Rectal smooth muscle tissue (tissue), 1 donor: Measurements from ENCODE around the gene CLCNKB.
"Not testable (repeated sequence)": the region's sequence is repeated elsewhere in the genome, so short reads cannot be mapped to it uniquely, and the experiment has no call there.

ENCODE experiments used
- H3K27ac ChIP-seq: one replicate; pipeline ENCODE4 v1.7.0; 2013; ENCODE audit warnings: low read depth, low read length, inconsistent platforms
- H3K27me3 ChIP-seq: one replicate; pipeline ENCODE4 v1.7.0; 2013; ENCODE audit warnings: low read length; ENCODE audit not compliant: control insufficient read depth, insufficient read depth
- H3K36me3 ChIP-seq: one replicate; pipeline ENCODE4 v1.7.0; 2013; ENCODE audit warnings: low read length; ENCODE audit not compliant: control insufficient read depth, insufficient read depth
- H3K4me1 ChIP-seq: one replicate; pipeline ENCODE4 v1.7.0; 2013; ENCODE audit warnings: low read length; ENCODE audit not compliant: control insufficient read depth, insufficient read depth
- H3K4me3 ChIP-seq: one replicate; pipeline ENCODE4 v1.7.0; 2013; ENCODE audit warnings: low read length
- H3K9ac ChIP-seq: one replicate; pipeline ENCODE4 v1.7.0; 2013; ENCODE audit warnings: low read length

The CLCNKB gene

GRCh38 chr1:16028237-16029002 lies 15.2 kb upstream of the CLCNKB start:
- H3K4me3 ChIP-seq: no peak overlapping the region
- H3K27me3 ChIP-seq: no peaks in the 10 kb centered on the region
- peaks cover 2% of the 10 kb centered on the region for H3K4me1 ChIP-seq
- no peaks in the 10 kb centered on the region for H3K36me3 ChIP-seq
- H3K9ac ChIP-seq: no peak overlapping the region
- no peak overlapping the region for H3K27ac ChIP-seq

DNA sequence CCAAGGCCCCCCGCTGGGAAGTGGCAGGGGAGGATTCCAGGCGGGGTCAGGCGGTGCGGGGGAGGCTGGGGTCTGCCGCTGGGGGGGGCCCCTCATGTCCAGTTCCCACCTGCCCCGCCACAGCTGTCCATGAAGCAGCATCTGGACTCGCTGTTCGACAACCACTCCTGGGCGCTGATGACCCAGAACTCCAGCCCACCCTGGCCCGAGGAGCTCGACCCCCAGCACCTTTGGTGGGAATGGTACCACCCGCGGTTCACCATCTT lies 14.6 kb upstream of the CLCNKB start:
- H3K4me1 ChIP-seq, H3K27me3 ChIP-seq, H3K9ac ChIP-seq, H3K36me3 ChIP-seq, H3K4me3 ChIP-seq, H3K27ac ChIP-seq: not testable (repeated sequence)

- no peaks in the 10 kb centered on the region for H3K27me3 ChIP-seq
- no peak overlapping the region for H3K9ac ChIP-seq
- no peak overlapping the region for H3K4me3 ChIP-seq
- H3K4me1 ChIP-seq: peaks cover 2% of the 10 kb centered on the region
- no peak overlapping the region for H3K27ac ChIP-seq
- H3K36me3 ChIP-seq: no peaks in the 10 kb centered on the region
These were observed 14.3 kb upstream of the CLCNKB start for GRCh38 chr1:16029288-16029687.

DNA sequence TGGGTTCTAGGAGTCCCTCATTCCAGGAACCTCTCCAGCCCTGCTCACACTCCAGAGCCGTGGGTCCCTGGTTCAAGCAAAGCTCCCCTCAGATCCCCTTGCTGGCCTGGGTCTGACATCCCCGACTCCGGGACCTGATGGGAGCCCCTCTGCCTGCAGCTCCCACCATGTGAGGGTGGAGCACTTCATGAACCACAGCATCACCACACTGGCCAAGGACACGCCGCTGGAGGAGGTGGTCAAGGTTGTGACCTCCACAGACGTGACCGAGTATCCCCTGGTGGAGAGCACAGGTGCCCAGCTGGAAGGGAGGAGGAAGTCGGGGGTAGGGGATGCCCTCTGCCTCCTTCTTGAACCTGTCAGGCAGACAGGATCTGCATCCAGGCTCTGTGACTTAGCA lies 12.0 kb upstream of the CLCNKB start:
- Histone ChIP-seq H3K36me3 (no peaks in the 10 kb centered on the region), H3K27ac (no peak overlapping the region), H3K9ac (no peak overlapping the region), H3K4me3 (no peak overlapping the region), H3K4me1 (peaks cover 2% of the 10 kb centered on the region), H3K27me3 (no peaks in the 10 kb centered on the region)

- peaks cover 2% of the 10 kb centered on the region for H3K4me1 ChIP-seq
- no peak overlapping the region for H3K9ac ChIP-seq
- no peak overlapping the region for H3K4me3 ChIP-seq
- H3K27ac ChIP-seq: no peak overlapping the region
- H3K27me3 ChIP-seq: no peaks in the 10 kb centered on the region
- H3K36me3 ChIP-seq: no peaks in the 10 kb centered on the region
These were observed 11.0 kb upstream of the CLCNKB start for GRCh38 chr1:16032388-16033102.

GRCh38 chr1:16033103-16033632 lies 10.4 kb upstream of the CLCNKB start:
- H3K4me3 ChIP-seq, H3K4me1 ChIP-seq, H3K27me3 ChIP-seq, H3K36me3 ChIP-seq, H3K27ac ChIP-seq, H3K9ac ChIP-seq: not testable (repeated sequence)

DNA sequence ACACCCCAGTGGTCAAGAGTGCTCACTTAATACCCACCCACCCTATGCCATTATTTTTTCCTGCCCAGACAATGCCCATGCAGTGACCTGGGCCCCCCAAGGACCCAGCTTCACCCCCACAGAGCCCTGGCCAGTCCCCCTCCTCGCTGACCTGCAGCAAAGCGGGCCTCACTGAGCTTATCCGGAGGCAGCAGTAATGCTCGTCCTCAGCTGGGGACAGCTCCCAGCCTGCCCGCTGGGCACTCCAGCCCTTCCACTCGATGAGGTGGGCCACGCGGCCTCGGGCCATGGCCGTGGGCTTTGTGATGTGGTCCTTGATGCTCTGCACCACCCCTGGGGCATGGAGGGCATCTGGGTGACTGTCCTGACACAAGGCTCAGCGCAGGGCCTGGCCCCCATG lies 7.1 kb upstream of the CLCNKB start:
- not testable (repeated sequence) for H3K4me1 ChIP-seq, H3K27ac ChIP-seq, H3K36me3 ChIP-seq, H3K9ac ChIP-seq, H3K27me3 ChIP-seq, H3K4me3 ChIP-seq

DNA sequence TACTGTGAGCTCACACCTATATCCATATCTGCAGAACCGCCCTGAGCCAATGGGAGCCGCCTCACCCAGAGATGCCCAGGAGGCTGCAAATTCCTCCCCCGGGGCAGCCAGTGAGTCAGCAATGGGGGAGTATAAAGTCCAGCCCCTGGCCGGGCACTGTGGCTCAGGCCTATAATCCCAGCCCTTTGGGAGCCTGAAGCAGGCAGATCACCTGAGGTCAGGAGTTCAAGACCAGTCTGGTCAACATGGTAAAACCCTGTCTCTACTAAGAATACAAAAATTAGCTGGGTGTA lies 5.0 kb upstream of the CLCNKB start:
- H3K4me1 ChIP-seq: no peaks in the 10 kb centered on the region
- H3K36me3 ChIP-seq: no peaks in the 10 kb centered on the region
- H3K27ac ChIP-seq: no peak overlapping the region
- no peak overlapping the region for H3K4me3 ChIP-seq
- H3K27me3 ChIP-seq: no peaks in the 10 kb centered on the region
- H3K9ac ChIP-seq: no peak overlapping the region

GRCh38 chr1:16039871-16040270 lies 3.7 kb upstream of the CLCNKB start:
- not testable (repeated sequence) for H3K27me3 ChIP-seq, H3K27ac ChIP-seq

GRCh38 chr1:16041200-16041599 lies 2.4 kb upstream of the CLCNKB start:
- H3K36me3 ChIP-seq: no peaks in the 10 kb centered on the region
- no peaks in the 10 kb centered on the region for H3K27me3 ChIP-seq
- no peak overlapping the region for H3K4me3 ChIP-seq
- no peaks in the 10 kb centered on the region for H3K4me1 ChIP-seq
- no peak overlapping the region for H3K9ac ChIP-seq
- H3K27ac ChIP-seq: no peak overlapping the region

More at GRCh38 chr1:16039871-16040270, 3.7 kb upstream of the CLCNKB start:
- H3K4me3 ChIP-seq, H3K4me1 ChIP-seq, H3K36me3 ChIP-seq, H3K9ac ChIP-seq: not testable (repeated sequence)

- no peaks in the 10 kb centered on the region for H3K36me3 ChIP-seq
- H3K4me3 ChIP-seq: no peak overlapping the region
- H3K9ac ChIP-seq: no peak overlapping the region
- H3K4me1 ChIP-seq: no peaks in the 10 kb centered on the region
- no peak overlapping the region for H3K27ac ChIP-seq
- H3K27me3 ChIP-seq: no peaks in the 10 kb centered on the region
These were observed 1.5 kb upstream of the CLCNKB start for GRCh38 chr1:16042096-16042495.

DNA sequence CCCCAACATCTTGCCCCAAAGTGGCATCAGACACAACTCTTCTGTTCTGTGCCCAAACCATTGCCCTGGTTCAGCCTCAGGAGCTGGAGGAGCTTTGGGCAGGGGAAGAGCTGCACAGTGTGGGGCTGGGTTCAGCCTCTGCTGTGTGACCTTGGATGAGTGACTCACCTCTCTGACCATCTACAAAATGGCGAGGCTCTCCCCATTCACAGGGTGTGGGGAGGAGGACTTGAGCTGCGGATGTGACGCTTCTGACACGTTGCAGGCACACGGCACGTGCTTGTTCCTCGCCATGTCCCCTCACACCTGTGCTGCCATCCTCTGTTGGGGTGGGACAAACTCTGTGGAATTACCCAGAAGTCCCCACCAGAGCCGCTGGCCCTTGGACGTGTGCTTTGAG lies 928 bp upstream of the CLCNKB start:
- H3K4me3 ChIP-seq, H3K27ac ChIP-seq, H3K4me1 ChIP-seq, H3K9ac ChIP-seq, H3K27me3 ChIP-seq, H3K36me3 ChIP-seq: not testable (repeated sequence)

- Histone ChIP-seq H3K4me3 (no peak overlapping the region), H3K27me3 (no peaks in the 10 kb centered on the region), H3K27ac (no peak overlapping the region), H3K9ac (no peak overlapping the region), H3K4me1 (no peaks in the 10 kb centered on the region), H3K36me3 (no peaks in the 10 kb centered on the region)
These were observed 368 bp downstream of the CLCNKB start for GRCh38 chr1:16043950-16044349.
